HL-60 (cell line): Measurements from ENCODE around the gene NRP2.

Experiments
- DNase-seq, 2 experiments: peaks; one replicate each; pipeline ENCODE4 v3.0.0-alpha.2; 2010 to 2020; ENCODE audit warnings: low read depth in 1 of 2, low spot score in 1 of 2
- H3K27ac ChIP-seq: fragments of 250-450 bp; sonication (Bioruptor Pico); replicated peaks from 2 replicates; pipeline ENCODE4 v1.5.1; 2020; ENCODE audit warnings: mild to moderate bottlenecking, moderate library complexity
- H3K27me3 ChIP-seq: fragments of 250-450 bp; sonication (Bioruptor Pico); 2 replicates; pipeline ENCODE4 v1.5.1; 2021; ENCODE audit warnings: mild to moderate bottlenecking, moderate library complexity; ENCODE audit not compliant: insufficient read depth, poor library complexity, severe bottlenecking
- H3K4me3 ChIP-seq: replicated peaks from 2 replicates; pipeline ENCODE4 v1.5.1; 2011; ENCODE audit warnings: mild to moderate bottlenecking, control low read depth, low read length; ENCODE audit not compliant: insufficient read depth
- CTCF ChIP-seq: IDR thresholded peaks from one replicate; pipeline ENCODE4 v1.5.1; 2011; ENCODE audit warnings: low read length, control low read depth, inconsistent platforms; ENCODE audit not compliant: insufficient read depth
- GABPA ChIP-seq: IDR thresholded peaks from 2 replicates; pipeline ENCODE4 v1.6.1; 2012; ENCODE audit warnings: low read depth
- POLR2AphosphoS5 ChIP-seq: IDR thresholded peaks from 2 replicates; pipeline ENCODE4 v1.6.1; 2012; ENCODE audit warnings: low read depth
- REST ChIP-seq: IDR thresholded peaks from 2 replicates; pipeline ENCODE4 v1.6.1; 2012; ENCODE audit warnings: low read depth; ENCODE audit not compliant: insufficient replicate concordance
- SPI1 ChIP-seq: IDR thresholded peaks from 2 replicates; pipeline ENCODE4 v1.6.1; 2012; ENCODE audit warnings: low read depth, mild to moderate bottlenecking, borderline replicate concordance

NRP2 gene

GRCh38 chr2:205769495-205769850, 87.2 kb downstream of the NRP2 start:
- Histone ChIP-seq H3K4me3 (no peak overlapping the region), H3K27me3 (peaks cover 29% of the 10 kb centered on the region), H3K27ac (no peak overlapping the region)
- no peak for DNase-seq
- TF ChIP-seq CTCF (no peak), POLR2AphosphoS5 (no peak), GABPA (no peak), SPI1 (no peak), REST (no peak)

DNA sequence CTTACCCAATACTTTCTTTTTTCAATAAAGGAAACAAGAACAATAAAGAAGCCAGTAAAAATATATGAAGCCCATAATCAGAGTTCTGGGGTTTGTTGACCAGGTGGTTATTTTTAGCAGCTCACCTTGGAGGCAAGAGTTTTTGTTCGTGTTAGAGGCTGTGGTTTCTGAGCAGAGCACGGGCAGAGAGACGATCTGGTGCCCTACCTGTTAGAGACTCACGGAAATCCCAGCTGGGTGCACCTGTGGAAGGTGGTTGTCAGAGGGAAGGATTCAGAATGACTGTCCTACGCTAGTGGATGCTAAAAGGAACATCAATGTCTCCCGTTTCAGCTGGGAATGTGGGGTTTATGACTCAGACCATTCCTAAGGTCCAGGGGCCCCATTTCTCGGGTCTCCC, 87.6 kb downstream of the NRP2 start:
- TF ChIP-seq SPI1 (no peak), CTCF (no peak), REST (no peak), POLR2AphosphoS5 (no peak), GABPA (no peak)
- no peak for DNase-seq
- no peak overlapping the region for H3K27ac ChIP-seq

GRCh38 chr2:205770577-205770976, 88.3 kb downstream of the NRP2 start:
- no peak overlapping the region for H3K27ac ChIP-seq
- H3K27me3 ChIP-seq: peaks cover 21% of the 10 kb centered on the region
- no peak overlapping the region for H3K4me3 ChIP-seq
- no peak for DNase-seq
- no peak for TF ChIP-seq REST
- TF ChIP-seq SPI1: no peak
- TF ChIP-seq POLR2AphosphoS5: no peak
- no peak for TF ChIP-seq CTCF
- no peak for TF ChIP-seq GABPA

More for the DNA sequence above, 87.6 kb downstream of the NRP2 start:
- H3K4me3 ChIP-seq: no peak overlapping the region
- peaks cover 26% of the 10 kb centered on the region for H3K27me3 ChIP-seq
